Cardiac fibroblast (primary cell): ENCODE data around the gene COQ10A.
A peak's percentile ranks its signal among the peaks of the same experiment; 100 is the strongest.

ENCODE experiments used
- DNase-seq, 2 donors: peaks; one replicate each; pipeline versions ENCODE4 v3.0.0 to v3.0.0-alpha.2; 2010; ENCODE audit warnings: low read depth in 2 of 2
- H3K4me3 ChIP-seq, 2 donors: replicated peaks in 1 of 2; 1 replicate in 1 of 2; 2 replicates in 1 of 2; pipeline ENCODE4 v1.5.1; 2011; ENCODE audit warnings: low read depth in 2 of 2, low read length in 2 of 2, mild to moderate bottlenecking in 2 of 2, moderate library complexity in 1 of 2
- CTCF ChIP-seq: IDR thresholded peaks from one replicate; pipeline ENCODE4 v1.5.1; 2011; ENCODE audit warnings: low read depth, mild to moderate bottlenecking, low read length, inconsistent platforms

The COQ10A gene

GRCh38 chr12:56242986-56243385 is 23.8 kb upstream of the COQ10A start:
- DNase-seq, result no peak
- TF ChIP-seq CTCF, result no peak
- no peak overlapping the region for H3K4me3 ChIP-seq

GRCh38 chr12:56243731-56244181 is 23.0 kb upstream of the COQ10A start:
- peak; percentile 9 to 29 for DNase-seq
- H3K4me3 ChIP-seq, result no peak overlapping the region
- TF ChIP-seq CTCF, result no peak

- H3K4me3 ChIP-seq, result no peak overlapping the region
- DNase-seq, result no peak
- TF ChIP-seq CTCF, result no peak
These were observed 22.2 kb upstream of the COQ10A start for GRCh38 chr12:56244494-56244893.

GRCh38 chr12:56247923-56248322 is 18.8 kb upstream of the COQ10A start:
- no peak for DNase-seq
- TF ChIP-seq CTCF, result no peak
- no peak overlapping the region for H3K4me3 ChIP-seq

GRCh38 chr12:56248711-56249110 is 18.0 kb upstream of the COQ10A start:
- TF ChIP-seq CTCF, result no peak
- no peak overlapping the region for H3K4me3 ChIP-seq
- no peak for DNase-seq

- TF ChIP-seq CTCF, result no peak
- no peak overlapping the region for H3K4me3 ChIP-seq
- no peak for DNase-seq
These were observed 14.1 kb upstream of the COQ10A start for GRCh38 chr12:56252649-56253048.

GRCh38 chr12:56253091-56253490 is 13.7 kb upstream of the COQ10A start:
- no peak for TF ChIP-seq CTCF

More at GRCh38 chr12:56253091-56253490, 13.7 kb upstream of the COQ10A start:
- DNase-seq, result no peak
- no peak overlapping the region for H3K4me3 ChIP-seq
